H1 (cell line): Measurements from ENCODE around the gene ADD2. TPM values are rescaled to one million over a fixed set of nuclear protein-coding genes. Genes with fewer than 3 reads are reported as not detected.

Experiments used
- BRCA1 ChIP-seq: IDR thresholded peaks from 2 replicates; pipeline ENCODE4 v1.6.1; 2012; ENCODE audit warnings: low read depth, low read length, improper control_type of control experiment
- CBX8 ChIP-seq: fragments of 300-800, 300-1000 bp; sonication (generic); IDR thresholded peaks from 2 replicates; pipeline ENCODE4 v1.7.1; 2016; ENCODE audit warnings: low read depth, low read length, borderline replicate concordance
- CHD7 ChIP-seq: fragments of 300-600 bp; sonication (generic); IDR thresholded peaks from 2 replicates; pipeline ENCODE4 v1.7.1; 2012; ENCODE audit warnings: low read length, moderate library complexity, mild to moderate bottlenecking, inconsistent platforms; ENCODE audit not compliant: insufficient replicate concordance
- FOSL1 ChIP-seq: IDR thresholded peaks from 2 replicates; pipeline ENCODE4 v1.6.1; 2011; ENCODE audit warnings: mild to moderate bottlenecking, low read depth, low read length, moderate library complexity; ENCODE audit not compliant: insufficient read depth
- KDM4A ChIP-seq: IDR thresholded peaks from one replicate; pipeline ENCODE4 v1.7.1; 2012; ENCODE audit warnings: low read depth, mild to moderate bottlenecking, moderate library complexity, low read length, inconsistent platforms; ENCODE audit not compliant: severe bottlenecking
- MAFK ChIP-seq: IDR thresholded peaks from 2 replicates; pipeline ENCODE4 v1.6.1; 2012; ENCODE audit warnings: low read depth, mild to moderate bottlenecking, improper control_type of control experiment, low read length
- SIX5 ChIP-seq: IDR thresholded peaks from 2 replicates; pipeline ENCODE4 v1.6.1; 2011; ENCODE audit warnings: mild to moderate bottlenecking, low read depth, low read length
- TBP ChIP-seq: IDR thresholded peaks from 2 replicates; pipeline ENCODE4 v1.6.1; 2011; ENCODE audit warnings: low read depth, low read length, improper control_type of control experiment
- TCF12 ChIP-seq: IDR thresholded peaks from 2 replicates; pipeline ENCODE4 v1.6.1; 2011; ENCODE audit warnings: low read depth, mild to moderate bottlenecking, low read length
- polyA plus RNA-seq, 7 experiments: library from polyadenylated mRNA; depleted of rRNA in 3 of 7; stranded (reverse) in 5 of 7; unstranded in 2 of 7; fragments of >200 nt in 5 of 7; fragments of 200-250 nt in 2 of 7; gene quantifications; 1 replicate in 5 of 7; 2 replicates in 1 of 7; 4 replicates in 1 of 7; pipeline versions ENCODE4 v1.2.1 to v1.2.3, GENCODE V29; 2011 to 2013; ENCODE audit warnings: missing spikeins in 2 of 7, mixed read lengths in 2 of 7
- total RNA-seq: library from RNA; stranded (reverse); fragmentation: NEBNext Ultra II Directional; extraction: Animal tissue kit (Norgen Biotek cat#: 25700); gene quantifications from 2 replicates; pipeline ENCODE4 v1.2.1, GENCODE V29; 2021

The ADD2 gene
- total and polyA plus RNA-seq, 2 of the 8 experiments (the other 6 are each of a cell fraction or from before 2014, with no cell fraction given) = 58.5 to 170 TPM

- TF ChIP-seq CHD7 = no peak
- TF ChIP-seq BRCA1 = no peak
- no peak for TF ChIP-seq TBP
- no peak for TF ChIP-seq FOSL1
- no peak for TF ChIP-seq SIX5
- TF ChIP-seq KDM4A = no peak
- no peak for TF ChIP-seq TCF12
- no peak for TF ChIP-seq MAFK
- TF ChIP-seq CBX8 = no peak
Measured at GRCh38 chr2:70676301-70677035, 91.5 kb downstream of the ADD2 start (continued).
